ENCODE results near the gene GPR39.

GPR39 gene

GRCh38 chr2:132544006-132544630 is 127.5 kb downstream of the GPR39 start:
- H3K9ac ChIP-seq (ENCODE audit: low read depth in 1 of 2, low read length in 2 of 2) = no peak overlapping the region
- H3K27me3 ChIP-seq (ENCODE audit: control insufficient read depth in 1 of 2, insufficient read depth in 2 of 2, low read length in 2 of 2) = no peaks in the 10 kb centered on the region
- no peak overlapping the region for H3K27ac ChIP-seq (ENCODE audit: low read depth, low read length)
- no peak overlapping the region for H3K4me3 ChIP-seq (ENCODE audit: low read depth in 1 of 2, low read length in 2 of 2)
- H3K9me3 ChIP-seq (ENCODE audit: control insufficient read depth in 1 of 2, low read length in 2 of 2) = peaks cover 14 to 31% of the 10 kb centered on the region in 2 donors
- H3K4me1 ChIP-seq (ENCODE audit: control insufficient read depth in 1 of 2, insufficient read depth in 2 of 2, low read length in 2 of 2) = no peaks in the 10 kb centered on the region
- H3K36me3 ChIP-seq (ENCODE audit: control insufficient read depth in 1 of 2, insufficient read depth in 2 of 2, low read length in 2 of 2) = no peaks in the 10 kb centered on the region

- no peak overlapping the region for H3K9ac ChIP-seq (ENCODE audit: low read depth in 1 of 2, low read length in 2 of 2)
- no peak overlapping the region for H3K27ac ChIP-seq (ENCODE audit: low read depth, low read length)
- H3K4me1 ChIP-seq (ENCODE audit: control insufficient read depth in 1 of 2, insufficient read depth in 2 of 2, low read length in 2 of 2) = no peaks in the 10 kb centered on the region
- H3K9me3 ChIP-seq (ENCODE audit: control insufficient read depth in 1 of 2, low read length in 2 of 2) = peaks cover 11 to 23% of the 10 kb centered on the region in 2 donors
- H3K4me3 ChIP-seq (ENCODE audit: low read depth in 1 of 2, low read length in 2 of 2) = no peak overlapping the region
- H3K27me3 ChIP-seq (ENCODE audit: control insufficient read depth in 1 of 2, insufficient read depth in 2 of 2, low read length in 2 of 2) = no peaks in the 10 kb centered on the region
- H3K36me3 ChIP-seq (ENCODE audit: control insufficient read depth in 1 of 2, insufficient read depth in 2 of 2, low read length in 2 of 2) = no peaks in the 10 kb centered on the region
These were observed 130.6 kb downstream of the GPR39 start for GRCh38 chr2:132547090-132547687.

- Histone ChIP-seq H3K36me3 (ENCODE audit: control insufficient read depth in 1 of 2, insufficient read depth in 2 of 2, low read length in 2 of 2) (no peaks in the 10 kb centered on the region), H3K27me3 (ENCODE audit: control insufficient read depth in 1 of 2, insufficient read depth in 2 of 2, low read length in 2 of 2) (no peaks in the 10 kb centered on the region), H3K9me3 (ENCODE audit: control insufficient read depth in 1 of 2, low read length in 2 of 2) (peaks cover 0 to 3% of the 10 kb centered on the region in 2 donors), H3K4me3 (ENCODE audit: low read depth in 1 of 2, low read length in 2 of 2) (no peak overlapping the region), H3K9ac (ENCODE audit: low read depth in 1 of 2, low read length in 2 of 2) (no peak overlapping the region), H3K4me1 (ENCODE audit: control insufficient read depth in 1 of 2, insufficient read depth in 2 of 2, low read length in 2 of 2) (no peaks in the 10 kb centered on the region), H3K27ac (ENCODE audit: low read depth, low read length) (no peak overlapping the region)
These were observed 133.5 kb downstream of the GPR39 start for GRCh38 chr2:132549935-132550670.

- peaks cover 0 to 3% of the 10 kb centered on the region in 2 donors for H3K9me3 ChIP-seq (ENCODE audit: control insufficient read depth in 1 of 2, low read length in 2 of 2)
- no peaks in the 10 kb centered on the region for H3K27me3 ChIP-seq (ENCODE audit: control insufficient read depth in 1 of 2, insufficient read depth in 2 of 2, low read length in 2 of 2)
- H3K9ac ChIP-seq (ENCODE audit: low read depth in 1 of 2, low read length in 2 of 2) = no peak overlapping the region
- no peaks in the 10 kb centered on the region for H3K36me3 ChIP-seq (ENCODE audit: control insufficient read depth in 1 of 2, insufficient read depth in 2 of 2, low read length in 2 of 2)
- H3K27ac ChIP-seq (ENCODE audit: low read depth, low read length) = no peak overlapping the region
- H3K4me1 ChIP-seq (ENCODE audit: control insufficient read depth in 1 of 2, insufficient read depth in 2 of 2, low read length in 2 of 2) = no peaks in the 10 kb centered on the region
- no peak overlapping the region for H3K4me3 ChIP-seq (ENCODE audit: low read depth in 1 of 2, low read length in 2 of 2)
These were observed 134.3 kb downstream of the GPR39 start for GRCh38 chr2:132550946-132551345.

- Histone ChIP-seq H3K36me3 (ENCODE audit: control insufficient read depth in 1 of 2, insufficient read depth in 2 of 2, low read length in 2 of 2) (no peaks in the 10 kb centered on the region), H3K9ac (ENCODE audit: low read depth in 1 of 2, low read length in 2 of 2) (no peak overlapping the region), H3K9me3 (ENCODE audit: control insufficient read depth in 1 of 2, low read length in 2 of 2) (no peaks in the 10 kb centered on the region), H3K27me3 (ENCODE audit: control insufficient read depth in 1 of 2, insufficient read depth in 2 of 2, low read length in 2 of 2) (no peaks in the 10 kb centered on the region), H3K27ac (ENCODE audit: low read depth, low read length) (no peak overlapping the region), H3K4me3 (ENCODE audit: low read depth in 1 of 2, low read length in 2 of 2) (no peak overlapping the region), H3K4me1 (ENCODE audit: control insufficient read depth in 1 of 2, insufficient read depth in 2 of 2, low read length in 2 of 2) (peaks cover 0 to 4% of the 10 kb centered on the region in 2 donors)
These were observed 141.1 kb downstream of the GPR39 start for GRCh38 chr2:132557694-132558093.

- Histone ChIP-seq H3K9ac (ENCODE audit: low read depth in 1 of 2, low read length in 2 of 2) (no peak overlapping the region), H3K4me1 (ENCODE audit: control insufficient read depth in 1 of 2, insufficient read depth in 2 of 2, low read length in 2 of 2) (peaks cover 0 to 4% of the 10 kb centered on the region in 2 donors), H3K4me3 (ENCODE audit: low read depth in 1 of 2, low read length in 2 of 2) (no peak overlapping the region), H3K27ac (ENCODE audit: low read depth, low read length) (no peak overlapping the region), H3K36me3 (ENCODE audit: control insufficient read depth in 1 of 2, insufficient read depth in 2 of 2, low read length in 2 of 2) (no peaks in the 10 kb centered on the region), H3K9me3 (ENCODE audit: control insufficient read depth in 1 of 2, low read length in 2 of 2) (no peaks in the 10 kb centered on the region), H3K27me3 (ENCODE audit: control insufficient read depth in 1 of 2, insufficient read depth in 2 of 2, low read length in 2 of 2) (no peaks in the 10 kb centered on the region)
These were observed 142.7 kb downstream of the GPR39 start for GRCh38 chr2:132559326-132559725.

GRCh38 chr2:132559921-132560320 is 143.3 kb downstream of the GPR39 start:
- Histone ChIP-seq H3K27ac (ENCODE audit: low read depth, low read length) (no peak overlapping the region), H3K27me3 (ENCODE audit: control insufficient read depth in 1 of 2, insufficient read depth in 2 of 2, low read length in 2 of 2) (no peaks in the 10 kb centered on the region), H3K9ac (ENCODE audit: low read depth in 1 of 2, low read length in 2 of 2) (no peak overlapping the region), H3K36me3 (ENCODE audit: control insufficient read depth in 1 of 2, insufficient read depth in 2 of 2, low read length in 2 of 2) (no peaks in the 10 kb centered on the region), H3K9me3 (ENCODE audit: control insufficient read depth in 1 of 2, low read length in 2 of 2) (no peaks in the 10 kb centered on the region), H3K4me3 (ENCODE audit: low read depth in 1 of 2, low read length in 2 of 2) (no peak overlapping the region), H3K4me1 (ENCODE audit: control insufficient read depth in 1 of 2, insufficient read depth in 2 of 2, low read length in 2 of 2) (peaks cover 0 to 4% of the 10 kb centered on the region in 2 donors)

- H3K4me1 ChIP-seq (ENCODE audit: control insufficient read depth in 1 of 2, insufficient read depth in 2 of 2, low read length in 2 of 2) = peaks cover 0 to 4% of the 10 kb centered on the region in 2 donors
- H3K9ac ChIP-seq (ENCODE audit: low read depth in 1 of 2, low read length in 2 of 2) = no peak overlapping the region
- no peaks in the 10 kb centered on the region for H3K36me3 ChIP-seq (ENCODE audit: control insufficient read depth in 1 of 2, insufficient read depth in 2 of 2, low read length in 2 of 2)
- H3K9me3 ChIP-seq (ENCODE audit: control insufficient read depth in 1 of 2, low read length in 2 of 2) = no peaks in the 10 kb centered on the region
- H3K27ac ChIP-seq (ENCODE audit: low read depth, low read length) = no peak overlapping the region
- H3K27me3 ChIP-seq (ENCODE audit: control insufficient read depth in 1 of 2, insufficient read depth in 2 of 2, low read length in 2 of 2) = no peaks in the 10 kb centered on the region
- H3K4me3 ChIP-seq (ENCODE audit: low read depth in 1 of 2, low read length in 2 of 2) = no peak overlapping the region
These were observed 144.0 kb downstream of the GPR39 start for GRCh38 chr2:132560562-132560961.

- no peak overlapping the region for H3K27ac ChIP-seq (ENCODE audit: low read depth, low read length)
- H3K27me3 ChIP-seq (ENCODE audit: control insufficient read depth in 1 of 2, insufficient read depth in 2 of 2, low read length in 2 of 2) = no peaks in the 10 kb centered on the region
- no peaks in the 10 kb centered on the region for H3K36me3 ChIP-seq (ENCODE audit: control insufficient read depth in 1 of 2, insufficient read depth in 2 of 2, low read length in 2 of 2)
- H3K9me3 ChIP-seq (ENCODE audit: control insufficient read depth in 1 of 2, low read length in 2 of 2) = no peaks in the 10 kb centered on the region
- H3K9ac ChIP-seq (ENCODE audit: low read depth in 1 of 2, low read length in 2 of 2) = no peak overlapping the region
- H3K4me1 ChIP-seq (ENCODE audit: control insufficient read depth in 1 of 2, insufficient read depth in 2 of 2, low read length in 2 of 2) = peaks cover 0 to 4% of the 10 kb centered on the region in 2 donors
- no peak overlapping the region for H3K4me3 ChIP-seq (ENCODE audit: low read depth in 1 of 2, low read length in 2 of 2)
These were observed 145.6 kb downstream of the GPR39 start for GRCh38 chr2:132562245-132562644.

- Histone ChIP-seq H3K27me3 (ENCODE audit: control insufficient read depth in 1 of 2, insufficient read depth in 2 of 2, low read length in 2 of 2) (no peaks in the 10 kb centered on the region), H3K9ac (ENCODE audit: low read depth in 1 of 2, low read length in 2 of 2) (no peak overlapping the region), H3K9me3 (ENCODE audit: control insufficient read depth in 1 of 2, low read length in 2 of 2) (no peaks in the 10 kb centered on the region), H3K27ac (ENCODE audit: low read depth, low read length) (no peak overlapping the region), H3K4me1 (ENCODE audit: control insufficient read depth in 1 of 2, insufficient read depth in 2 of 2, low read length in 2 of 2) (peaks cover 0 to 4% of the 10 kb centered on the region in 2 donors), H3K36me3 (ENCODE audit: control insufficient read depth in 1 of 2, insufficient read depth in 2 of 2, low read length in 2 of 2) (no peaks in the 10 kb centered on the region), H3K4me3 (ENCODE audit: low read depth in 1 of 2, low read length in 2 of 2) (no peak overlapping the region)
These were observed 147.5 kb downstream of the GPR39 start for GRCh38 chr2:132564065-132564464.

Data from duodenal mucosa (tissue), 2 donors.